ENCODE results near the gene KLF14. TPM values are rescaled to one million over a fixed set of nuclear protein-coding genes. Genes with fewer than 3 reads are reported as not detected.

The KLF14 gene
- total and polyA plus RNA-seq, 9 of the 15 experiments (the other 6 are each of a cell fraction or from before 2014, with no cell fraction given) = 0.03 TPM; not detected in 8

- peak; percentile 12; the same call in 1 of the 2 replicates for TF ChIP-seq THAP12 (CRISPR knock-in tag; IDR thresholded peaks at IDR 0.05)
- no peak for TF ChIP-seq MCM7 (IDR thresholded peaks at IDR 0.05)
- TF ChIP-seq USF1 (CRISPR knock-in tag; IDR thresholded peaks at IDR 0.05) = no peak
- peak in 1 of 3 experiments; percentile 30 for TF ChIP-seq YY1 (IDR thresholded peaks at IDR 0.05; ENCODE audit: borderline replicate concordance in 1 of 3, control insufficient read depth in 1 of 3, extremely low read depth in 1 of 3, insufficient read depth in 3 of 3, insufficient read length in 1 of 3, insufficient replicate concordance in 2 of 3, low read depth in 1 of 3, low read length in 2 of 3)
- TF ChIP-seq NONO (IDR thresholded peaks at IDR 0.05; ENCODE audit: low read depth in 2 of 2, low read length in 1 of 2) = 0 out of 4 replicates have a peak, but pooled peaks of 1 of the 2 experiments have one; percentile 34
- TF ChIP-seq XRCC3 (IDR thresholded peaks at IDR 0.05) = no peak
- no peak for TF ChIP-seq CAMTA2 (CRISPR knock-in tag; conservative IDR thresholded peaks at IDR 0.05)
- no peak for TF ChIP-seq KDM4B (IDR thresholded peaks at IDR 0.05; ENCODE audit: borderline replicate concordance in 2 of 2, low read depth in 1 of 2)
- peak; percentile 6 to 58 for TF ChIP-seq E2F6 (IDR thresholded peaks at IDR 0.05; ENCODE audit: borderline replicate concordance in 1 of 2, extremely low read depth in 1 of 2, insufficient read depth in 1 of 2, insufficient read length in 1 of 2, low read depth in 1 of 2, low read length in 1 of 2, poor library complexity in 1 of 2, severe bottlenecking in 1 of 2)
- no peak for TF ChIP-seq ZNF282 (CRISPR knock-in tag; IDR thresholded peaks at IDR 0.05)
- no peak for TF ChIP-seq ZNF3 (CRISPR knock-in tag; IDR thresholded peaks at IDR 0.05)
- no peak for TF ChIP-seq MTA3 (IDR thresholded peaks at IDR 0.05; ENCODE audit: borderline replicate concordance)
- no peak for TF ChIP-seq CSDE1 (IDR thresholded peaks at IDR 0.05)
- no peak for TF ChIP-seq ZBTB12 (CRISPR knock-in tag; IDR thresholded peaks at IDR 0.05)
- TF ChIP-seq HOMEZ (CRISPR knock-in tag; IDR thresholded peaks at IDR 0.05) = no peak
- no peak for TF ChIP-seq PRPF4 (IDR thresholded peaks at IDR 0.05; ENCODE audit: insufficient read depth, low read depth, low read length, poor library complexity, severe bottlenecking)
- 0 out of 2 replicates have a peak, but pooled peaks have one; percentile 13 for TF ChIP-seq FOXP1 (CRISPR knock-in tag; IDR thresholded peaks at IDR 0.05)
Measured at GRCh38 chr7:130733931-130734814, at the start of gene KLF14 (continued).
